HL-60/S4 (cell line): Measurements from ENCODE around the gene AFG3L2.

Source experiments
- in situ Hi-C: fragments of 300-500 bp; cut with MboI; formaldehyde crosslinking; loops from 2 replicates; pipeline ENCODE4 v1.14.3; 2022; ENCODE audit warnings: low sequenced_read_pairs

Gene AFG3L2

DNA sequence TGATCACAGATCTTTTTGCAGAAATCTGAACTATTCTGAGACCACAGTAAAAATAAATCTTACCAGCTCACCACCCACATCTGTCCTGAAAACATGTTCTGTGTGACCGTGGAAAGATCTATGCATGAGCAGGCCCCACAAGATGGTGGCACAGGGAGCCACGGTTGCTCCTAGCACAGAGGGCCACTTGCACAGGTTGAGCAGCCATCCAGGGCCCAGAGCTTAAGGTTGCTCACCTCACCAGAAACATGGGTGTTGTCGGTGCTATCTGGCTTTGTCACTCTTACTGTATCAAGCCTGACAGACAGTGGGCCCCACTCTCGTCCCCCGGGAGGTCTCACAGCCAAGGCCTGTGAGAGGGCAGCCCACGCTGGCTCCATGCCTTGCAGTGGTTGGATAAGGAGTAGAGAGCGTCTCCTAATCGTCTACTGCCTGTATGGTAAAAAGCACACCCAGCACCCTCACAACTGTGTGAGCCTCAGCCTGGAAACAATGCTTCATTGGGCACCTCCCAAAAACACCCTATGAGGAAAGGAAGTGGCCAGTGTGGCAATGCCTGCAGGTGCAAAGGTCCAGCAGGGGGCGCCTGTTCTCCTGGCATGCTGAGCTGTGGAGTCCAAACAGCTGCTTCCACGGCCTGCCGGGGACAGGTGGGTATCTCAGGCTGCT is 49.4 kb downstream of the AFG3L2 start:
- in situ Hi-C loops = no loop called here

DNA sequence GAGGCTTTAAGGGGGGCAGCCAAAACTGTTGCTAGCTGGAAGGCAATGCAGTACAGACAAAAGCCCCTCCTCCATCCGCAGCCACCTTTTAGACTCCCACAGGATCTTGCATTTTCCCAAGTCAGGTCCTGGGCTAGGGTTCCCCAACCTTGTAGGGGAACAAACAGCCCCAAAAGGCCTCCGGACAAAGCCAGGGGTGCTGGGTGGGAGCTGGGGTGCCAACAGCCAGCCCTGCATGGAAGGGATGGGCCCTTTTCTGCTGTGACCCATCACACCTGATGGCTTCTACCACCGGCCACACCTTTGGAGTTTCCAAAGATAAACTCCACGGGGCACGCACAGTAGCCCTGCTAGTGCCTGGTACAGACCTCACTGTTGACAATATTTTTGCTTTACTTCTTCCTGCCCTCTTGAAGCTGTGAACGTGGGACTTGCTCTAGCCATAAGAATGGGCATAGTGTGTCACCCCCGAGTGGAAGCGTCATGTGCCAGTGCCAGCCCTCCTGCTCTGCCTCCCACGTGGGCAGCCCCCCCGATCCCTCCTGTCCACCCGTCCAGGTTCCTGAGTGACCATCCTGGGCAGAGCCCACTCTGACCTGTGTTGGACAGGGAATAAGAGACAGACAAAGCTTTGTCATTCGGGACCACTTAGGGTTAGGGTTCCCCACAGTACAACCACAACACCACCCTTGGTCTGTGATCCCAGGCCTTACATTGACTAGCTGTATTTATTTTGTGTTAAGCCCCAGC is 50.1 kb downstream of the AFG3L2 start:
- in situ Hi-C loops = no loop called here

- in situ Hi-C loops = no loop called here
These were observed 51.2 kb downstream of the AFG3L2 start for GRCh38 chr18:12325726-12326245.

GRCh38 chr18:12324991-12325725 is 51.9 kb downstream of the AFG3L2 start:
- in situ Hi-C loops = no loop called here

- in situ Hi-C loops = no loop called here
These were observed 55.7 kb downstream of the AFG3L2 start for GRCh38 chr18:12321333-12321732.

- in situ Hi-C loops = no loop called here
These were observed 58.2 kb downstream of the AFG3L2 start for GRCh38 chr18:12318857-12319256.

DNA sequence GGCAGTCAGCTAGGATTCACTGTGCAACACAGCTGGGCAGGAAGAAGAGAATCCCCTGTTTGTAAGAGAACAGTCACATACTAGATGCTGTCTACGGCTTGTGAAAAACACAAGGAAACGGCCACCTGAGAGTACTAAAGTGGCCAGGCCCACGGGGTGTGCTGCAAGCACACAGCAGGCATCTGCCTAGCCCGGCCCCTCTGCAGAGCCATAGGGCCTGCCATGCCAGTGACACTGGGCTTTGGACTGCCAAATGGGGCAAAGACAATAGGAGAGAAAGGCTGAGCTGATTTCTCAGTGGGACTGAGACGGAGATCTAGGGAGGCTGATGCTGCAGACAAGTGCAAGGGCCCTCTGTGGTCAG is 58.7 kb downstream of the AFG3L2 start:
- in situ Hi-C loops = no loop called here

DNA sequence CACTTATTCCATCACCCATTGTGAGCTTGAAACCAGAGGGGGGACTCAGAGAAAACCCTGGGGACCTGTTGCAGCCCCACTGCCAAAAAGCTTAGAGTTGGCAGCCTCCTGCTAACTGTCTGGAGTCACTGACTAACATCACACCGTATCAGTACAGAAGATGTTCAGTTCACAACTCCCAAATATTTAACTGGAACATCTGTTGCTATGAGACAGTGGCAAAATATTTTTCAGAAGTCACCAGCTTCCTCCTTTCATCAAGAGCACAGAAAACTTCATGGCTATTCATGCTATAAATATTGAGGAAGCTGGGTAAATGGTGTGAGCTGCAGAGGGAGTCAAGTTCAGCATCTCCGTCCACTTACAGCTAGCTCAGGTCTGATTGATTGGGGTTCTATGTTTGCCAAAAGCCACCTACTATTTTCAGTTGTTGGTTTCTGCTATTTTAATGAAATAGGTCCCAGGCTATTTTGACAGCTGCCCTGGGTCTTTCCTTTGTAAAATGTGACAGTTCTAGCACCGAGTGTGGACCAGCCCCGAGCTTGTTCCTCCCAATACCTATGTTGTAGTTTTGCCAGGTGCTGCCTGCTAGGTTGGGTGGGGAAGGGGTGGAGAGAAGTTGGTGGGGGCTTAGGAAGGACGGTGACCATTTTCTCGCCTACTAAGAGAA is 59.2 kb downstream of the AFG3L2 start:
- in situ Hi-C loops = no loop called here

GRCh38 chr18:12315911-12316310 is 61.1 kb downstream of the AFG3L2 start:
- in situ Hi-C loops = no loop called here

GRCh38 chr18:12315490-12315889 is 61.5 kb downstream of the AFG3L2 start:
- in situ Hi-C loops = no loop called here

DNA sequence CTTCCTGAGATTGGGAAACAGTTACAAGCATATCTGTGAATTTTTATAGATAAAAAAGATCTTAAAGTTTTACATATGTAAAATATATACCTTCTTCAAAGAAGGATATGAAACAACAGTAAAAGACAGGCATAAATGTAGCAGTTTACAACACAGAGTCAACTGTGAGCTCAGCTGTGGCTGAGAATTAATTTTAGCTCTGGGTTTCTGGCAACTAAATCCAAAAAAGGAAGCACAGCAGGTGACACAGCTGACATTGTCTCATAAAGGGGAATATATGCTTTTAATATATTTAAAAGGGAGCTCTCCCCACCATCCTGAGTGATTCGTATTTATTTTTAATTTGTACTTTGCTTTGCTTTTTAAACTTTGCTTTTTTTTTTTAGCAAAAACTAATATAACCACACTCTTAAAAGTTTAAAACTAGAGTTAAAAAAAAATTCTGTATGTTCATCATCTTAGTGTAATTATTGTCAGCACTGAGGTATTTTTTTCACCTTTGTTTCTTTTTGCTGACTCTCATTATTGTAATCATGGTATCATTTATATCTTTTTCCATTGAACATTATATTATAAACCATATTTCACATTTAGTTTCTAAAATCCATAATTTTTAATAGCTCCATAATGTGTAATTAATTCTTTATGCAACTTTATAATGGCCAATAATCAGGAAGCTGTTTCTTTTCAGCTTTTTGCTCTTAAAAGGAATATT is 62.3 kb downstream of the AFG3L2 start:
- in situ Hi-C loops = no loop called here

DNA sequence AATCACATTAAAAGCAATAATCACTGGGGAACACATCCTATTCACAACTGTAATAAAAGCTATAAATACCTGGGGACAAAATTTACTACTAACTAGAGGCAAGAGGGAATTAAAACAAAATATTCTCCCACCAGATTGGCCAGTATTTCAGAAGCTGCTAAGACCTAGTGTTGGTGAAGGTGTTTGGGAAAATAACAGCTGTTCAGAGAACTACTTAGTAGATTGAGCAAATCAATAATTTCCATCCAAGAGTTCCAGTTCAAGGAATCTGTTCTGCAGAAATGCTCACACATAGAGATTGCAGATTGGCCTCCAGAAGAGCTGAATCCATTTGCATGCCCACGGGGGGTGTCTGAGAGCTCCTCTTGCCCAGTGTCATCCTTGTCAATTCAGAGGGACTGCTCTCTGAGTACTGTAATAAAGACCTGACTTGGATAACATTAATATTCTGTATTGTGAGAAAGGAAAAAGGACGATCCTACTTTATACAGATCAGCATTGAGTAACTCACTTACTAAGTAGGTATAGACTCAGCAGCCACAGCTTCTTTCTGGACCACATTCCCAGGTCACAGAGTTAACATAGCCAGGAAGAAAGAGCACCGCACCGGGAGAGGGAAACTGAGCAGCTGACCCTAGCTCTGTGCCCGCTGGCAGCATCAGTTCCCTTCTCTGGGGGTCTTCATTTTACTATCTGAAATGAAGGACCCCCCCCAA is 63.3 kb downstream of the AFG3L2 start:
- in situ Hi-C loops = no loop called here

DNA sequence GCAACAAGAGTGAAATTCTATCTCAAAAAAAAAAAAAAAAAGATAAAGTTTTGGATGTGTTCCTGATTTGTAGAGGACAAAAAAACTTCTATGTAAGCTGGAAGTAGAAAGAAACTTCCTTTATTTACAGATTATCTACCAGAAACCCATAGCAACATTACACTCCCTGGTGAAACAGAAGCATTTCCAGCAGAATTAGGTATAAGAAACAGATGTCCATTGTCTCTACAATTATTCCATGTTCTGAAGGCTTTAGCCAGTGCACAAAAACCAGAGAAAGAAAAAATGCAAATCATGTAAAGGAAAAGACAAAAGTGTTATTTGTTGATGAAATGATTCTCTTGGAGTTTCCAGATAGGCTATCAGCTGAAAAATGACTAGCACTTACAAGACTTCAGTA is 64.1 kb downstream of the AFG3L2 start:
- in situ Hi-C loops = no loop called here

- in situ Hi-C loops = no loop called here
These were observed 66.3 kb downstream of the AFG3L2 start for GRCh38 chr18:12310762-12311161.

- in situ Hi-C loops = no loop called here
These were observed 67.3 kb downstream of the AFG3L2 start for GRCh38 chr18:12309683-12310198.

DNA sequence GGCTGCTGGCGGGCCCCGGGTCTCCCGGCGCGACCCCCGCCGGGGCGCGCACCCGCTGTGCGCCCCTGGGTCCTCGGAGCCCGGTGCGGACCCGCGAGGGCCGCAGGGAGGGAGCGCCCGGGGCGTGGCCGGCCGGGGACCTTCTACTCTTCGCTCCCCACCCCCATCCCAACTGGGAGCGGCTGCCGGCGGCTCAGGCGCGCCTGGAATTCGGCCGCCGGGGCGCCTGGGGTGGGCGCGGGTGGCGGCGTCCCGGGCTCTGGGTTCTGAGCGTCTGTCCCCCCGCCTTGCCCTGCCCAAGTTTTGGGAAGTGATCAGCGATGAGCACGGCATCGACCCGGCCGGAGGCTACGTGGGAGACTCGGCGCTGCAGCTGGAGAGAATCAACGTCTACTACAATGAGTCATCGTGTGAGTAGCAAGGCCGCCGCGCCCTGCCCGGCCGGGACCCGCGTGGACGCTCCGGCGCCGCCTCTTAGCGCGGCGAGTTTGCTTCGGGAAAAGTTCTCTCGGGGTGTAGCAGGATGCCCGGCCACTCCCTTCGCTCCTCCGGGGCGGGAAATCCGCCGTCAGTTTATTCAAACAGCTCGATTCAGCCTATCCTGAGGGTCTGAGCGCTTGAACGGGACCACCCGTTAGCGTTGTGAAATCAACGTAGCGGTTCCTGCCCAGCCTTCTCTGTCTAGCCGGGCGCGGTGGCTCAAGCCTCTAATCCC is 68.5 kb downstream of the AFG3L2 start:
- in situ Hi-C loops = no loop called here

- in situ Hi-C loops = no loop called here
These were observed 69.2 kb downstream of the AFG3L2 start, which contains the start of gene TUBB6 for GRCh38 chr18:12307701-12308385. Gene TUBB6 (plus strand): TSS chr18:12308241. CDS start chr18:12308293, 52 bp downstream.
